Measurements from ENCODE around the gene SLC4A3.
"Not testable (repeated sequence)": the region's sequence is repeated elsewhere in the genome, so short reads cannot be mapped to it uniquely, and the experiment has no call there.

The SLC4A3 gene

DNA sequence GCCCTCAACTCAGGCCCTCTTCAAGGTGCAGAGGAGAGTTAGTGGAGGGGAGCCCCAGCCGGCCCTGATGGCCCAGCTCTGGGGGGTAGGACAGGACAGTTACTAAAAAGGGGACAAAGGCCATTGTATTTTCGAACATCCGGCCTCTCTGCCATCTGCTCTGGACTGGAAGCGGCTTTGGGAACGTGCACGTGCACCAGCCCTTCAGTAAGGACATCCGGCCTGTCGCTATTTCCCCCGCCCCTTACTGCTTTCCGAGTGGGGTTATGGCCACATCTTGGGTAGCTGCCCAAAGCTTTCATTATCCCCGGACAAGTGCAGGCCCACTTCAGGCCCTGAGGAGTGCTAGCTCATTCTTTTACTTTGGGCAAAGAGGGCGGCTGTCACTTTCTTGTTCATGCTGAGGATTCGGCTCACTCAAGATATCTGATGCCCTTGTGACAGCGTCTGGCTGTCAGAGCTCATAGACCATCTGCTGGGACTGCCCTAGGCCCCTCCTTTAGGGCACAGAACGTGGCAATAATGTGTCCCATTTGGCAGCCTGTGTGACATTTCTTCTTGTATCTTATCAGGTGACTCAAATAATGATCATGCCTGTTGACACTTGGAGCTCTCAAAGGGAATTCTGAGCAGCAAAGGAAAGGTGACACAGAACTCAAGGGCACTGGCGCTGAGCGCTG, 17.5 kb downstream of the SLC4A3 start:
- TF ChIP-seq ZNF274 (IDR thresholded peaks at IDR 0.05; ENCODE audit: low read depth, low read length) (no peak), YY1 (IDR thresholded peaks at IDR 0.05; ENCODE audit: insufficient read depth, insufficient read length) (no peak)
- DNase-seq (ENCODE audit: low read depth, low spot score), result no peak
- H3K9me3 ChIP-seq (ENCODE audit: insufficient read depth, low read length), result no peaks in the 10 kb centered on the region
- H3K27me3 ChIP-seq (ENCODE audit: insufficient read depth, insufficient read length), result peaks cover 5% of the 10 kb centered on the region
- peaks cover 18% of the 10 kb centered on the region for H3K36me3 ChIP-seq (ENCODE audit: insufficient read depth, insufficient read length, low read length)
- peaks cover 9% of the 10 kb centered on the region for H3K4me1 ChIP-seq (ENCODE audit: insufficient read depth, insufficient read length)
- H3K9ac ChIP-seq (ENCODE audit: insufficient read length, low read depth), result no peak overlapping the region
- H3K4me3 ChIP-seq (ENCODE audit: insufficient read length, low read depth), result no peak overlapping the region

GRCh38 chr2:219645631-219646527, 18.4 kb downstream of the SLC4A3 start:
- Histone ChIP-seq H3K4me3 (ENCODE audit: insufficient read length, low read depth) (no peak overlapping the region), H3K9me3 (ENCODE audit: insufficient read depth, low read length) (no peaks in the 10 kb centered on the region), H3K36me3 (ENCODE audit: insufficient read depth, insufficient read length, low read length) (peaks cover 11% of the 10 kb centered on the region), H3K27me3 (ENCODE audit: insufficient read depth, insufficient read length) (peaks cover 5% of the 10 kb centered on the region), H3K9ac (ENCODE audit: insufficient read length, low read depth) (no peak overlapping the region), H3K4me1 (ENCODE audit: insufficient read depth, insufficient read length) (peaks cover 9% of the 10 kb centered on the region)
- TF ChIP-seq SUZ12 (IDR thresholded peaks at IDR 0.05; ENCODE audit: extremely low read depth, insufficient read depth, insufficient read length) (no peak), ZNF274 (IDR thresholded peaks at IDR 0.05; ENCODE audit: low read depth, low read length) (no peak), YY1 (IDR thresholded peaks at IDR 0.05; ENCODE audit: insufficient read depth, insufficient read length) (no peak)
- peak; percentile 56 for DNase-seq (ENCODE audit: low read depth, low spot score)

GRCh38 chr2:219648176-219648575, 20.7 kb downstream of the SLC4A3 start:
- H3K4me1 ChIP-seq (ENCODE audit: insufficient read depth, insufficient read length), result peaks cover 9% of the 10 kb centered on the region
- no peaks in the 10 kb centered on the region for H3K9me3 ChIP-seq (ENCODE audit: insufficient read depth, low read length)
- H3K4me3 ChIP-seq (ENCODE audit: insufficient read length, low read depth), result no peak overlapping the region
- no peak for TF ChIP-seq SUZ12 (IDR thresholded peaks at IDR 0.05; ENCODE audit: extremely low read depth, insufficient read depth, insufficient read length)
- TF ChIP-seq ZNF274 (IDR thresholded peaks at IDR 0.05; ENCODE audit: low read depth, low read length), result no peak
- TF ChIP-seq YY1 (IDR thresholded peaks at IDR 0.05; ENCODE audit: insufficient read depth, insufficient read length), result no peak
- H3K9ac ChIP-seq (ENCODE audit: insufficient read length, low read depth), result no peak overlapping the region
- peaks cover 3% of the 10 kb centered on the region for H3K27me3 ChIP-seq (ENCODE audit: insufficient read depth, insufficient read length)
- DNase-seq (ENCODE audit: low read depth, low spot score), result no peak
- H3K36me3 ChIP-seq (ENCODE audit: insufficient read depth, insufficient read length, low read length), result no peaks in the 10 kb centered on the region

- Histone ChIP-seq H3K36me3 (ENCODE audit: insufficient read depth, insufficient read length, low read length) (no peaks in the 10 kb centered on the region), H3K9me3 (ENCODE audit: insufficient read depth, low read length) (no peaks in the 10 kb centered on the region), H3K4me3 (ENCODE audit: insufficient read length, low read depth) (no peak overlapping the region), H3K27me3 (ENCODE audit: insufficient read depth, insufficient read length) (no peaks in the 10 kb centered on the region), H3K4me1 (ENCODE audit: insufficient read depth, insufficient read length) (peaks cover 9% of the 10 kb centered on the region), H3K9ac (ENCODE audit: insufficient read length, low read depth) (no peak overlapping the region)
- no peak for DNase-seq (ENCODE audit: low read depth, low spot score)
- TF ChIP-seq SUZ12 (IDR thresholded peaks at IDR 0.05; ENCODE audit: extremely low read depth, insufficient read depth, insufficient read length), result no peak
- no peak for TF ChIP-seq YY1 (IDR thresholded peaks at IDR 0.05; ENCODE audit: insufficient read depth, insufficient read length)
- no peak for TF ChIP-seq ZNF274 (IDR thresholded peaks at IDR 0.05; ENCODE audit: low read depth, low read length)
These were observed 21.5 kb downstream of the SLC4A3 start for GRCh38 chr2:219648963-219649362.

- Histone ChIP-seq H3K36me3 (ENCODE audit: insufficient read depth, insufficient read length, low read length) (no peaks in the 10 kb centered on the region), H3K9me3 (ENCODE audit: insufficient read depth, low read length) (no peaks in the 10 kb centered on the region; the same call in 1 of the 2 replicates), H3K27me3 (ENCODE audit: insufficient read depth, insufficient read length) (no peaks in the 10 kb centered on the region), H3K9ac (ENCODE audit: insufficient read length, low read depth) (no peak overlapping the region), H3K4me3 (ENCODE audit: insufficient read length, low read depth) (no peak overlapping the region), H3K4me1 (ENCODE audit: insufficient read depth, insufficient read length) (peaks cover 5% of the 10 kb centered on the region)
- TF ChIP-seq SUZ12 (IDR thresholded peaks at IDR 0.05; ENCODE audit: extremely low read depth, insufficient read depth, insufficient read length) (no peak), YY1 (IDR thresholded peaks at IDR 0.05; ENCODE audit: insufficient read depth, insufficient read length) (no peak), ZNF274 (IDR thresholded peaks at IDR 0.05; ENCODE audit: low read depth, low read length) (no peak)
- no peak for DNase-seq (ENCODE audit: low read depth, low spot score)
These were observed 23.2 kb downstream of the SLC4A3 start for GRCh38 chr2:219650426-219651248.

DNA sequence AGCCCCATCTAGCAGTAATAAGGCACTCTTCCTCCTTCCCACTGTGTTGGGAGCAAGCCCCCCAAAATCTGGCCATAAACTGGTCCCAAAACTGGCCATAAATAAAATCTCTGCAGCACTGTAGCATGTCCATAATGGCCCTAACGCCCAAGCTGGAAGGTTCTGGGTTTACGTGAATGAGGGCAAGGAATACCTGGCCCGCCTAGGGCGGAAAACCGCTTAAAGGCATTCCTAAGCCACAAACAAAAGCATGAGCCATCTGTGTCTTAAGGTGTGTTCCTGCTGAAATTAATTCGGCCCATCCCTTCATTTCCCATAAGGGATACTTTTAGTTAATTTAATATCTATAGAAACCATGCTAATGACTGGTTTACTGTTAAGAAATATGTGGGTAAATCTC, 24.2 kb downstream of the SLC4A3 start:
- not testable (repeated sequence) for H3K9me3 ChIP-seq (ENCODE audit: insufficient read depth, low read length); H3K4me3 ChIP-seq (ENCODE audit: insufficient read length, low read depth); H3K4me1 ChIP-seq (ENCODE audit: insufficient read depth, insufficient read length); DNase-seq (ENCODE audit: low read depth, low spot score); H3K9ac ChIP-seq (ENCODE audit: insufficient read length, low read depth); H3K36me3 ChIP-seq (ENCODE audit: insufficient read depth, insufficient read length, low read length); H3K27me3 ChIP-seq (ENCODE audit: insufficient read depth, insufficient read length)

- Histone ChIP-seq H3K4me1 (ENCODE audit: insufficient read depth, insufficient read length) (no peaks in the 10 kb centered on the region), H3K4me3 (ENCODE audit: insufficient read length, low read depth) (no peak overlapping the region), H3K9me3 (ENCODE audit: insufficient read depth, low read length) (peaks cover 26% of the 10 kb centered on the region), H3K27me3 (ENCODE audit: insufficient read depth, insufficient read length) (no peaks in the 10 kb centered on the region), H3K36me3 (ENCODE audit: insufficient read depth, insufficient read length, low read length) (no peaks in the 10 kb centered on the region), H3K9ac (ENCODE audit: insufficient read length, low read depth) (no peak overlapping the region)
- DNase-seq (ENCODE audit: low read depth, low spot score), result no peak
- TF ChIP-seq SUZ12 (IDR thresholded peaks at IDR 0.05; ENCODE audit: extremely low read depth, insufficient read depth, insufficient read length), result no peak
- TF ChIP-seq ZNF274 (IDR thresholded peaks at IDR 0.05; ENCODE audit: low read depth, low read length), result no peak
- no peak for TF ChIP-seq YY1 (IDR thresholded peaks at IDR 0.05; ENCODE audit: insufficient read depth, insufficient read length)
These were observed 29.1 kb downstream of the SLC4A3 start for GRCh38 chr2:219656526-219656925.
